ENCODE measurements around the gene NXPH1. TPM values are rescaled to one million over a fixed set of nuclear protein-coding genes. Genes with fewer than 3 reads are reported as not detected.

Gene NXPH1
- total RNA-seq, 1 experiment from 2014 or later = not detected

DNA sequence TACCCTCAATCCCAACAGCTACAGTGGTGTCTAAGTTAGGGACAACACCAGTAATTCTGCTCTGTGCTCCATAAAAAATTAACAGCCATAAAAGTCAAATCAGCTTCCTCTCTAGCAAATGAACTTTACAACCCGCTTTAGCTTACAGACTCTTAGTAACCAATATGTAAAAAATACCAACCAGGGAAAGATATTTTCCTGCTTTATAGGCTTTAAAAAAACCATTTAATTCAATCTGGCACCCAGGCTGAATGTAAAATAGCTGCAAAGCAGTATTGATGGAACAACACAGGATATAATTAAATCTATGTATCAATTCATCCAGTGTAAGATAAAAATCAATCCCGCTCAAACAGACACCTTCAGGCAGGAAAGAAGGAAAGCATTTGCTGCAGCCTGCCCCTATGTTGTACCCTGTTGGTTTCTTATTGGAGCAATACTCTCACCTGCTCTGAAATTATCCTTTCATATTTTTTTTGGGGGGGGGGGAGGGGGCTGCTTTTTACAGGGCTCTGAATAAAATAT lies 98.6 kb downstream of the NXPH1 start:
- no peak for DNase-seq
- Histone ChIP-seq H3K4me3 (no peak overlapping the region), H3K36me3 (no peaks in the 10 kb centered on the region), H3K27me3 (no peaks in the 10 kb centered on the region), H3K9me3 (no peaks in the 10 kb centered on the region)

DNA sequence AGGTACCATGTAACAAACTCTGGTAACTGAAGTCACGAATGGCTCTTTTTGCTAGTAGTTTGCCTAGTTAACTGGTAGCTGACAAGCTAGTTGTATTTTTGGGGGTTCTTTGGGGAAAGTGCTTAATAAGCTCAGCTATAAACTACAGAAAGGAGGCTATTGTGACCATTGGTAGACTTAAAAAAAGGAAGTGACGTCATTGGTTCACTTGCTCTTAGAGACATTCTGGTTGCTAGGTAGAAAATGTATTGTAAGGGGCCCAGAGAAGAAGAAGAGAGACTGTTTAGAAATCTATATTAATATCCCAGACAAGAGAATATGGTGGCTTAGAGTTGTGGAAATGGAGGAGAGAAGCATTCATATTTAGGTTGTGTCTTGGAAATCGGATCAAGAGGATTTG lies 103.0 kb downstream of the NXPH1 start:
- H3K36me3 ChIP-seq = no peaks in the 10 kb centered on the region
- H3K9me3 ChIP-seq = no peaks in the 10 kb centered on the region
- H3K27me3 ChIP-seq = no peaks in the 10 kb centered on the region
- DNase-seq = no peak
- no peak overlapping the region for H3K4me3 ChIP-seq

DNA sequence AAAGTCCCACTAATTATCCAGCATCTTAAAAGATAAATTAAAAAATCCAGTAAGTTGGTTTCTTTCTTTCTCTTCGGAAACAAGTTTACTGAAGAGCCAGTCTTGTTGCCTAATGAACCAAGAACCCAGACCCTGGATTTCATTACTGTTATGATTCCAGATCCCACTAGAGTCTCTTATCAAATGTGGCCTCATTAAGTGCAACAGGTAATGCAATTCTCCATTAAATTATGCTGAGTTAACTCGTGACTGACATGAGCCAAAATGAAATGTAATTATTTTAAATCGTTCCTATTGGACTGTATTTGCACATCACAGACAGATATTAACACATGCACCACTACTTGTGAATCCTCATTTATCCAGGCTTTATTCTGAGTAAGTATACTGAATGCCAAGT lies 115.6 kb downstream of the NXPH1 start:
- Histone ChIP-seq H3K4me3 (no peak overlapping the region), H3K36me3 (no peaks in the 10 kb centered on the region)
- no peak for DNase-seq

DNA sequence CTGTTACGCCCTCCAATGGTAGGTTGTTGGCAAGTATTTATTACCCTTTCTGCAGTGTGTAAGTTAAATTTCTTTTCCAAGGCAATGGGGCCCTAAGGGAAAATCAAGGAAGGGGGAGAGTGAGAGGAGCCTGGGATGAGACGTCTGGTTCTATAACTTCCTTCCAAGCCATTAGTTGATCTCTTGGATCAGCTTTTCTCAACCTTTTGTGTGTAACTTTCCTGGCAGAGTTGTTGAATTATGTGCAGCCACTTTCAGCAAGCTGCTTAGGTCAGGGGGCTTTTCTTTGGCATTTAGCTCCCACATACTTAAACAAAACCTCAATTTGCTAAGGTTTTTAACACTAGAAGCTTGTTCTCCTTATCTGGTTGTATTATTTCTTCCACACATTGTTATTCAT lies 127.1 kb downstream of the NXPH1 start:
- Histone ChIP-seq H3K27me3 (no peaks in the 10 kb centered on the region), H3K9me3 (no peaks in the 10 kb centered on the region), H3K4me3 (no peak overlapping the region), H3K36me3 (no peaks in the 10 kb centered on the region)
- DNase-seq = no peak

More for the DNA sequence above, 115.6 kb downstream of the NXPH1 start:
- H3K9me3 ChIP-seq = no peaks in the 10 kb centered on the region
- no peaks in the 10 kb centered on the region for H3K27me3 ChIP-seq

DNA sequence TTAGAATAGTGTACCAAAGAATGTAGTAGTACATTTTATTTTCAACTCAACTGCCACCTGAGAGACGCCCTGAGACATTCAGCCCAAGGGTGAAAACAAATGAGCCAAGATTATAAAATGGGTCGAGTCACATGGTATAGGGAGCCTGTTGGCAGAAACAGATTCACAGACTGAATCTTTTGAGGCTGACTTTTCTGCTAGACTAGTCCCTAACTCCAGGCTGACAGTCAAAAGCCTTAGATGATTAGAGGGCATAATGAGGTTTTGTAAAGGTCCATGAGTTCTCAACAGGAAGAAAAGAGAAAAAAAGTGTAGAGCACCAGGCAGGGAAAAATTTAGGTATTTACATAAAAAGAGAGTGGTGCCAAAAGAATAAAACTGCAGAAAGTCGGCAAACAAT lies 128.0 kb downstream of the NXPH1 start:
- Histone ChIP-seq H3K4me3 (no peak overlapping the region), H3K9me3 (no peaks in the 10 kb centered on the region), H3K36me3 (no peaks in the 10 kb centered on the region), H3K27me3 (no peaks in the 10 kb centered on the region)
- DNase-seq = no peak

DNA sequence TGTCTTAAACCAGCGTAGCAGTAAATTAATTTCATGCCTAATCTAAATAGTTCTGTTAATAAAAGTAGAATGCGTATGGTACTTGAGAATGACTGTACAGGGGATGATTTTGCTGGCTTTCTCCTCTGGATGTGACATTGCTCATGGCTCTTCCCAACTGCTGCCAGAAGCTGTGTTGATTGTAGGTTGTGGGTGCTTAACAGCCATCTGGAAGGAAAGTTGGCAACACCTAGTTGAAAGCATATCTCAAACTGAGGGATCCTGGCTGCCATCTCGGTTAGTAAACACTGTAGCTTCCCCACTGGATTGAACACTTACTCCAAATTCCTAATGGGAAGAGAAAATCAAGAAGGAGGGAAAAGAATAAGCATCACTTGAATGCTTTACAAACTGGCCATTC lies 130.9 kb downstream of the NXPH1 start:
- Histone ChIP-seq H3K9me3 (no peaks in the 10 kb centered on the region), H3K36me3 (no peaks in the 10 kb centered on the region), H3K4me3 (no peak overlapping the region), H3K27me3 (no peaks in the 10 kb centered on the region)
- DNase-seq = no peak

DNA sequence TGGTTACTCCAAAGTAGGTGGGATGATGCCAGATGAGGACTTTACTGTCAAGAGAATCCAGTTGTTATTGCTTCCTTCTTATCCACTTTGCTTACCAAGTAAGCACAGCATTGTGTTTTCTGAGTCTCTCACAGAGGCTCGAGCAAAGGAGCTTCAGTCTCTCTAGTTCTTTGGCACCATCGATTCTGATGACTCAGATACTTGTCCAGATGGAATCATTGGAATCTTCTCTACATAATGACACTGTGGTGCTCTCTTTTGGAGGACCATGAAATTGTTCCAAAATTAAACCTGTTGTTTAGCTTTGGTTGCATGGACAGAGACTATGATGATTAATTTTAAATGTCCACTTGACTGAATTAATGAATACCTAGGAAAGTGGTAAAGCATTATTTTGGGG lies 132.6 kb downstream of the NXPH1 start:
- Histone ChIP-seq H3K4me3 (no peak overlapping the region), H3K27me3 (no peaks in the 10 kb centered on the region), H3K36me3 (no peaks in the 10 kb centered on the region), H3K9me3 (no peaks in the 10 kb centered on the region)
- no peak for DNase-seq

DNA sequence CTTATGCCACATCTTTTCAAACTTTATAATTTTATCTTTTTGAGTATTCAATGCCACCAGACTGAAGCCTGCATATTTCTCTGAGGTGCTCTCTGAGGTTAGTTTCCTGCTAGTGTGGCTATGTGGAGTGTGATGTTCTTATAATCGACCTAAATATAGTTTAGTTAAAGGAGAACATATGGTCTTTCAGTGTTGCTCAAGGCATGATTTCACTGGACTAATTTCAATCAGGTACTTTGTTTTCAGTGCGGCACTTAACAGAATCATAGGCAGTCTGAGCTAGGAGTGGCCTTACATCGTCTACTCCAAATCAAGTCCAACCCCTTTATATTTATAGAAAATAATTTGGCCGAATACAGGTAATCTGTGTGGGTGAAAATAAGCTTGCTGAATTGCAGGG lies 134.2 kb downstream of the NXPH1 start:
- Histone ChIP-seq H3K4me3 (no peak overlapping the region), H3K36me3 (no peaks in the 10 kb centered on the region), H3K9me3 (no peaks in the 10 kb centered on the region), H3K27me3 (no peaks in the 10 kb centered on the region)
- no peak for DNase-seq

DNA sequence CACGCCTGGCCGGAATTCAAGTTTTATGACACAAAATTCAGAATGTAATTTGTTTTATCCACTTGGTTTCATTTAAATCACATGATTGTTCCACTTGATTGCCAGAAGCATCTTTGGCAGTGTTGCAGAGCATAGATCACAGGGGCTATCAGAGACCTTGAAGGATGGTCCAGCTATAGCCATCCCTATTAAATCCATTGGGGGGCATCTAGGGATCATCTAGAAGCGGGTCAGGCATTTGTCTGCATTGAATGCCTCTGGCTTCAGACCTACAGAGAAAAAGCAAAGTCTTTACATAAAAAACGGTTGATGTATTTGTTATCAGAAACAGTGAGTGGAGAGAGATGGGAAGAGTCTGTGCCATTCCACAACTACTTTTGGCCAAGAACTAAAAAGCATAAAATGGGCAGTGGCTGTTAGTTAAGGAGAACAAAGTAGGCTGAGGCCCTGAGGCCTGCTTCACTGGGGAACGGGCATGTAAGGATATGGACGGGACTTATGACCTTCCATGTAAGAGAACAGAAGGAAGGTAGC lies 146.3 kb downstream of the NXPH1 start:
- Histone ChIP-seq H3K36me3 (no peaks in the 10 kb centered on the region), H3K4me3 (no peak overlapping the region), H3K27me3 (no peaks in the 10 kb centered on the region), H3K9me3 (no peaks in the 10 kb centered on the region)
- DNase-seq = no peak

DNA sequence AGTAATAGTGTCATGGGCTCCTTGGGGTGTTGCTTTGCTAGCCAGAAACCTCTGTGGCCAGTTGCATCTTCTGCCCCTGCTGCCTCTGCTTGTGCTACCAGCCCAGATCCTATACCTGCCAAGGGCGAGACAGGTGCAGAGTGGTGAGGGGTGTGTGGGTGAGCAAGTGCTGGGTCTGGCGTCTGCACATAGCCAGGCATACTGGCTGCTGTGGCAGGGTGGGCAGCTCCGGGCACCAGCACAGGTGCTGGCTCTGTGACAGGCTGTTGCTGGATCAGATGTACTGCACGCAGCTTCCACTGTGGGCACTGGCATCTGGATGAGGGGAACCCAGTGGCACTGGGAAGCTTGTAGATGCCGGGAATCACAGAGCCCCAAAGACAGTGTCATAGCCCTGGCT lies 148.4 kb downstream of the NXPH1 start:
- DNase-seq = no peak

DNA sequence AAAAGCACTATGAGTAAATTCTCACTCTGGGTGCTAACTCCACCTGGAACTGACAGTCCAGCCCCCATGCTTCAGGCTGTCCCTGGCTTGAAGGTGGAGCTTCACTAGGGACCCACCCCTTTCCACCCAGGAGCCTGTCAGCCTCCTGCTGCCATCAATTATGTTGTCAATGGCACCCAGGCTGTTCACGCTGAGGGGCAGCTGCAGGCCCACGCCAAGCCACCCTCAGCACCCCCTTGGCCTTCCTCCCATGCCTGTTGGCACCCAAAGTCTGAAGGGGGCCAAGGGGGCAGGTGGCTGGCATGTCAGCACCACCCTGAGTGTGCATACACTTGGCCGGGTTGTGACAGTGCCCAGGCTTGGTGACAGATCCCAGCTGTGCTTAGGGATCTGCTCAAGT lies 149.3 kb downstream of the NXPH1 start:
- Histone ChIP-seq H3K27me3 (no peaks in the 10 kb centered on the region), H3K4me3 (no peak overlapping the region), H3K36me3 (no peaks in the 10 kb centered on the region), H3K9me3 (no peaks in the 10 kb centered on the region)
- no peak for DNase-seq

More for the DNA sequence above, 148.4 kb downstream of the NXPH1 start:
- no peaks in the 10 kb centered on the region for H3K9me3 ChIP-seq
- no peaks in the 10 kb centered on the region for H3K27me3 ChIP-seq
- no peaks in the 10 kb centered on the region for H3K36me3 ChIP-seq
- no peak overlapping the region for H3K4me3 ChIP-seq

DNA sequence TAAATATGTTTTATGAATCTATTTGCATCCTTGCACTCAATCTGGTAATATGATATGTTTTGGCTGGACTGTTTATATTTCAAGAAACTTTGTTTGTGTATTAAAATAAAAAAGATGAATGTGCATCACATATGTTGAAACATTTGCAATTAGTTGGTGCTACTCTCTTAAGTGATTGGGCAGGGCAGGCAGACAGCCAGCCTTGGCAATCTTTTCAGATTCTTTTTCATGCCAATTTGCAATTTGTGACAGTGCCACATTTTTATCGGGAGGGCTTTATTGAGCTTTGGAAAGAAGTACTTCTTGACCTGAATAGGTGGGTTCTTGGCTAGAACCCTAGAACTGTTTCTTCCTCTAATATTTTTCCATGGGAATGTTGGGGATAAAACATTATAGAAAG lies 152.2 kb downstream of the NXPH1 start:
- no peak for DNase-seq
- H3K9me3 ChIP-seq = no peaks in the 10 kb centered on the region
- no peaks in the 10 kb centered on the region for H3K27me3 ChIP-seq
- H3K4me3 ChIP-seq = no peak overlapping the region
- H3K36me3 ChIP-seq = no peaks in the 10 kb centered on the region

DNA sequence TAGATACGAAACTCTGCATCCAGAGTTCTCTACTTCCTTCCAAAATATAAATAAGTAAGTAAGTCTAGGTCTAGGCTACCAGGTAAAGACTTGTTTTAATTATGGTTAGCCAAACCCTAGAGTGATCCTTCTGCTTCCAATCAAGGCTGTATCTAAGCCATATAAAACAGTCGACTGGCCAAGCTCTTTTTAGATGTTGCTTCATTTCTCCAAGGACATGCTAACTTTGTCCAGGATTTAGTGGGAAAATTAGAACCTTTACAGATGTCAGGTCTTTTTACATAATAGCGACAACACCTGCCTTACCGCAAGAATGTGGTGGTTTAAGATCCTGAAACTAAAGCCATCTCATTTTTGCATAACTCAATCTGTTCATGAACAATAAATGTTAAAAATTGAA lies 156.8 kb downstream of the NXPH1 start:
- Histone ChIP-seq H3K4me3 (no peak overlapping the region), H3K27me3 (no peaks in the 10 kb centered on the region), H3K9me3 (no peaks in the 10 kb centered on the region), H3K36me3 (no peaks in the 10 kb centered on the region)
- DNase-seq = no peak

DNA sequence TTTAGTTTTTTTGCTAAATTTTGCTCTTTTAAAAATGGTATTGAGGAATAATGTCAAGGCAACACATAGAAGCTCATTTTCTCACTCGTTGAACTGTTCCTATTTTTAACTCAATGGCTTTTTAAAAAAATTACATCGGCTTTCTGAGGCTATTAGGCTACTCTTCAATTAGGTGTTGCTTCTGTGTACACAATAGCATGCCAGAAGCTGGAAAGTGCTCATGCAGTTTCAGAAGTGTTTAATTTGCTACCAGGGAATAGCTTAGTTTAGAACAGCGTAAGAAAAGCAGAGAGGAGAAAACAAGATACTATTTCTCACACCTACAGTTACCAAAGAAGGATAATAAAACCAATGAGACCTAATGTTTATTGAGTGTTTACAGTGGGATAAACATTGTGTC lies 157.4 kb downstream of the NXPH1 start:
- Histone ChIP-seq H3K9me3 (no peaks in the 10 kb centered on the region), H3K27me3 (no peaks in the 10 kb centered on the region), H3K4me3 (no peak overlapping the region), H3K36me3 (no peaks in the 10 kb centered on the region)
- no peak for DNase-seq

DNA sequence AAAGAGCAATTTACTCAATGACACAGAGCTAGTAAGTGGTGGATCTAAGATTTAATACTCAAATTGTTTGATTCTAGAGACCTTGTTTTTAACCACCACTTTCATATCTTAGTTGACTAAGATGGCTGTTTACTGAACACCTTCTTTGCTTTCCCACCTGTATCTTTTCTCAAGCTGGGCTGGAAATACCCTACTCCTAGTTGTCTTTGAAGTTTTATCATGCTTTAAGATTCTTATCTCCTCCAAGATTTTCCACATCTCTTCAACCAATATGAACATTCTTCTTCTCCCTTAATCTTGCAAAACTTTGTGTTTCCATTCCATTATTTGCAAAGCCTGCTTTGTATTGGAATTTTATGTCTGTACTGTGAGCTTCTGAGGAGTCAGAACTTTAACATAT lies 157.9 kb downstream of the NXPH1 start:
- Histone ChIP-seq H3K36me3 (no peaks in the 10 kb centered on the region), H3K27me3 (no peaks in the 10 kb centered on the region), H3K9me3 (no peaks in the 10 kb centered on the region), H3K4me3 (no peak overlapping the region)
- DNase-seq = no peak

DNA sequence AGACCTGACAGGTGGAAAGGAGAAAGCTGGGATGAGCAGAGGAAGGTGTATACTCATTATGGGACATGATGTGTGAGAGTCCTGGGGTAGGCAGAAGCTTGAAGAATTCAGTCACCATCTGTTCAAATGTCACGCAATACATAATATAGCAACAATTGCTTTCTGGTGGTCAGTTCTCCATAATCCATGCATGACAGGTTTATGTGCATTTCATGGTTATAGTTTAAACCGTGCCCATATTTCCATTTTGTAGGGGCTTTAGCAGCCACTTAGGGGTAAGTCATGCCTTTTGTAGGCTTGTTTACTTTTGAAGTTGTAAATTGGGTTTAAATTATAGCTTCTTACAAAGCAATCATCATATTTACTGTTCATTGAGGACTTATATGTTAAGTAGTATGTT lies 158.8 kb downstream of the NXPH1 start:
- no peaks in the 10 kb centered on the region for H3K27me3 ChIP-seq
- no peak for DNase-seq

DNA sequence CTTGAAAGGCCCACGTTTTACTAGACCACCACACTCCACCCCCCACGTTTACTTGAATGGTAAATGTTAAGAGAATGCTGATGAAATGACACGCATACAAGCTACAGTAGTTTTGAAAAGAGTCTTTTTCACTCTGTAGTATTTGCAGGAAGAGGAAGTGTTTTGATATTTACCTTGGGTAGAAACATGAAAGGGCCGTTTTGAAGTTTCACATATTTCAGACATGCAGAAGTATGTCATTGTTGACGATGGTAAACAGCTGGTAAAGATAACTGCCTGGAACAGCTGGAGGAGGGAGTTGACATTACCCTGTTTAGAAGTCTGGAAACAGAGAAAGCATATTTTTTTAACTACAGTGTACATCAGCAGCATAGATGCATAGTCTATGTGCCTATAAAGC lies 160.7 kb downstream of the NXPH1 start:
- no peak for DNase-seq
- no peaks in the 10 kb centered on the region for H3K27me3 ChIP-seq
- H3K9me3 ChIP-seq = no peaks in the 10 kb centered on the region
- H3K4me3 ChIP-seq = no peak overlapping the region
- H3K36me3 ChIP-seq = no peaks in the 10 kb centered on the region

More for the DNA sequence above, 158.8 kb downstream of the NXPH1 start:
- Histone ChIP-seq H3K9me3 (no peaks in the 10 kb centered on the region), H3K36me3 (no peaks in the 10 kb centered on the region), H3K4me3 (no peak overlapping the region)

DNA sequence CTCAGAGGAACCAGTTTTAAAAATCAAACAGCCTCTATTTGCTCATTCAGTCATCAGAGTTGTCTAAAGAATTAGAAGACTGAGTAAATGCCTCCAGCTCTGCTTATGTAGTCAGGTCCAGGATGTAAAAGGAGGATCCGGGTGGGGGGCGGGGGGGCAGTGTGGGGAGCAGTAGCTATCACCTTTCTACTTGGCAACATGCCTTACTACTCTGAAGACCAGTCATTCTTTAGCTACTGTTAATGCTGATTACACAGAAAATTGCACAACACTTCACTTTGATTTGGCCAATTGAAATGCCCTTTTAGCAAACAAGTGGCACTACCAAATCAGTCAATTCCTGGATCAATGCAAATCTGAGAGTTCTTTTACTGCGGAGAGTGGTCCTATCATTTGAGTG lies 164.2 kb downstream of the NXPH1 start:
- no peaks in the 10 kb centered on the region for H3K9me3 ChIP-seq
- no peak for DNase-seq

DNA sequence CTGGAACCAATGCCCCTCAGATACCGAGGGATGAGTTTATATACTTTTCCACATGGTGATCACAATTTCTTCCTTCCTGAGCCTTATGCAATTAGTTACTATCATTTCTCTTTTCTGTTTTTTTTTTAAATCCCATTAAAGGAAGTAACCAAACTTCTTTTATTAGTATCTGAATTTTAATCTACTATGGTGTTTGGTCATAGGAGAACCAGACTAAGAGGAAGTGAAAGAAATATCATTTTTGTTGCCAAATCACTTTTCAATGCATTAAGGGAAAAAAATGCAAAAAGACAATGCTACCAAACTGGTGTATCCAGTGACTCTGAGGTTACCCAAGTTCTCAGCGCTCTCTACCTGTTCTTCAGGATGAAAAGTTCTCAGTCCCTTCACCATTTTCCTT lies 167.7 kb downstream of the NXPH1 start:
- Histone ChIP-seq H3K36me3 (no peaks in the 10 kb centered on the region), H3K4me3 (no peak overlapping the region), H3K27me3 (no peaks in the 10 kb centered on the region), H3K9me3 (no peaks in the 10 kb centered on the region)
- DNase-seq = no peak

More for the DNA sequence above, 164.2 kb downstream of the NXPH1 start:
- H3K4me3 ChIP-seq = no peak overlapping the region
- no peaks in the 10 kb centered on the region for H3K27me3 ChIP-seq
- no peaks in the 10 kb centered on the region for H3K36me3 ChIP-seq

Measured in MG63 (cell line).